ENCODE data around the gene ALK. TPM values are rescaled to one million over a fixed set of nuclear protein-coding genes. Genes with fewer than 3 reads are reported as not detected.

The ALK gene
- total RNA-seq, 4 donors from 2014 or later = 0.83 to 1.6 (median 1.2) TPM

DNA sequence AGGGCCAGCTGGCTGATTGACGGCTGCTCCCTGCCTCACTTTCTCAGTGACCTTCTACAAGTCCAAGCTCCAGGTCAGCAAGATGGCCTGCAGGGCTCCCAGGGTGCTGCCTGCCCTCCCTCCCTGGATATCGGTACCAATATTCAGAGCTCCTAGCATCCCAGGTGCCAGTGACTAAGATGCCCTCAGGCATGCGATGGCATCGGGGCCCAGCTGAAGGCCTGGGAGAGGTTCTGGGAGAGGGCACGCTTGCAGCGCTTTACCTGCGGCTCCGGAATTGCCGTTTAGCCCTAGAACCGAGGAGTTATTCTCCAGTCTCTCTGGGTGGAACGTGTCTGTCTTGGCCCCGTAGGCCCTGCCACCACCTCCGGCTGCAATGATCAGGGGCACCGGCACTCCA is 689.3 kb downstream of the ALK start:
- peaks cover 0 to 38% (median 0%) of the 10 kb centered on the region in 4 donors for H3K27me3 ChIP-seq
- no peaks in the 10 kb centered on the region for H3K9me3 ChIP-seq
- no peak for DNase-seq (ENCODE audit: extremely low spot score)
- no peak overlapping the region for H3K4me3 ChIP-seq
- no peak overlapping the region for H3K27ac ChIP-seq (replicated peaks in 1 of 4)
- TF ChIP-seq POLR2AphosphoS5 (IDR thresholded peaks at IDR 0.05) (no peak), EP300 (IDR thresholded peaks at IDR 0.05) (no peak), POLR2A (IDR thresholded peaks at IDR 0.05; ENCODE audit: low read depth) (no peak)
- TF ChIP-seq, protein P1, sequence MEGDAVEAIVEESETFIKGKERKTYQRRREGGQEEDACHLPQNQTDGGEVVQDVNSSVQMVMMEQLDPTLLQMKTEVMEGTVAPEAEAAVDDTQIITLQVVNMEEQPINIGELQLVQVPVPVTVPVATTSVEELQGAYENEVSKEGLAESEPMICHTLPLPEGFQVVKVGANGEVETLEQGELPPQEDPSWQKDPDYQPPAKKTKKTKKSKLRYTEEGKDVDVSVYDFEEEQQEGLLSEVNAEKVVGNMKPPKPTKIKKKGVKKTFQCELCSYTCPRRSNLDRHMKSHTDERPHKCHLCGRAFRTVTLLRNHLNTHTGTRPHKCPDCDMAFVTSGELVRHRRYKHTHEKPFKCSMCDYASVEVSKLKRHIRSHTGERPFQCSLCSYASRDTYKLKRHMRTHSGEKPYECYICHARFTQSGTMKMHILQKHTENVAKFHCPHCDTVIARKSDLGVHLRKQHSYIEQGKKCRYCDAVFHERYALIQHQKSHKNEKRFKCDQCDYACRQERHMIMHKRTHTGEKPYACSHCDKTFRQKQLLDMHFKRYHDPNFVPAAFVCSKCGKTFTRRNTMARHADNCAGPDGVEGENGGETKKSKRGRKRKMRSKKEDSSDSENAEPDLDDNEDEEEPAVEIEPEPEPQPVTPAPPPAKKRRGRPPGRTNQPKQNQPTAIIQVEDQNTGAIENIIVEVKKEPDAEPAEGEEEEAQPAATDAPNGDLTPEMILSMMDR (IDR thresholded peaks at IDR 0.05) = no peak
- intact Hi-C loops (cut with DNase I) = no loop called here
- H3K36me3 ChIP-seq = no peaks in the 10 kb centered on the region
- H3K4me1 ChIP-seq = no peaks in the 10 kb centered on the region
- 97% methylated on average over 5 of the region's 14 CpGs for WGBS

GRCh38 chr2:29229640-29230039 is 691.7 kb downstream of the ALK start:
- intact Hi-C loops (cut with DNase I) = no loop called here
- no peak for DNase-seq (ENCODE audit: extremely low spot score)
- Histone ChIP-seq H3K4me3 (no peak overlapping the region), H3K9me3 (no peaks in the 10 kb centered on the region), H3K27me3 (peaks cover 0 to 54% (median 0%) of the 10 kb centered on the region in 4 donors), H3K27ac (replicated peaks in 1 of 4) (no peak overlapping the region), H3K4me1 (peaks cover 0 to 2% (median 0%) of the 10 kb centered on the region in 4 donors), H3K36me3 (no peaks in the 10 kb centered on the region)
- WGBS = 84% methylated on average over 9 of the region's 9 CpGs
- TF ChIP-seq POLR2A (IDR thresholded peaks at IDR 0.05; ENCODE audit: low read depth) (no peak), POLR2AphosphoS5 (IDR thresholded peaks at IDR 0.05) (no peak), EP300 (IDR thresholded peaks at IDR 0.05) (no peak)
- TF ChIP-seq, protein P1 (IDR thresholded peaks at IDR 0.05) = no peak

GRCh38 chr2:29228947-29229346 is 692.4 kb downstream of the ALK start:
- Histone ChIP-seq H3K9me3 (no peaks in the 10 kb centered on the region), H3K4me1 (peaks cover 0 to 9% (median 0%) of the 10 kb centered on the region in 4 donors), H3K27me3 (peaks cover 0 to 54% (median 0%) of the 10 kb centered on the region in 4 donors), H3K4me3 (no peak overlapping the region), H3K27ac (replicated peaks in 1 of 4) (no peak overlapping the region), H3K36me3 (no peaks in the 10 kb centered on the region)
- DNase-seq (ENCODE audit: extremely low spot score) = no peak
- intact Hi-C loops (cut with DNase I) = no loop called here
- WGBS = 73% methylated on average over 5 of the region's 9 CpGs
- TF ChIP-seq POLR2A (IDR thresholded peaks at IDR 0.05; ENCODE audit: low read depth) = no peak
- TF ChIP-seq, protein P1 (IDR thresholded peaks at IDR 0.05) = no peak
- TF ChIP-seq POLR2AphosphoS5 (IDR thresholded peaks at IDR 0.05) = no peak
- no peak for TF ChIP-seq EP300 (IDR thresholded peaks at IDR 0.05)

DNA sequence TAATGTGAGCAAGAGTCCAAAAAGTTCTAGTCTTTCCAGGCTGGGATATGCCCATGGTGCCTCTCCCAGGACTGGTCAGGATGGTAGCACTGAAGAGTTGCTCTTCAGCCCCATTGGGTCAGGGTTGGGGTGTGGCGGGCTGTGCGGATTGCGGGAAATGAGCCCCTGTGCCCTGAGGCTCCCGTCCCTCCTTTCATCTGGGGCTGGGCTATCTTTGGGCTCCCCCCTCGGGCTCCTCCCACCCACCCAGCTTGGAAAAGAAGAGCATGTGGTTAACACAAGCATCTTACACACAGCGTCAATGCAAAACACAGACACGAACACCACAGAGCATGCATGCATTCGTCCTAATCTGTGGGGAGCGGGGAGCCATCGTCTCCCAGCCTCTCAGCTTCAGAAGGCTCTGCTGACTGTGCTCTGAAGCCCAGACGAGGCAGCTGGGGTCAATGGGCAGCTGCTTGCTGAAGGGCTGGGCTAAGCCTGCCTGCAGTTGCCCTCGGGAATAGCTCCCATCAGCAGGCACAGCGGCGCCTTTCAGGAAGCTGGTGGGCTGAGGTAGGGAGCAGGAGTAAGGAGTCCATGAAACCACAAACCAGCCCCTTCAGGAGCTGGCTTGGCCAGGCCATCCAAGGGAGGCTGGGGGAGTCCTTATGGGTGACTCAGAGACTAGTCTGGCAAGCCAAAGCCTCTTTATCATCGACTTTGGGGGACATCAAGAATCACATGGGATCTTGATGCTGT is 693.3 kb downstream of the ALK start:
- TF ChIP-seq EP300 (IDR thresholded peaks at IDR 0.05) (no peak), POLR2A (IDR thresholded peaks at IDR 0.05; ENCODE audit: low read depth) (no peak), POLR2AphosphoS5 (IDR thresholded peaks at IDR 0.05) (no peak)
- TF ChIP-seq, protein P1 (IDR thresholded peaks at IDR 0.05) = no peak
- Histone ChIP-seq H3K36me3 (no peaks in the 10 kb centered on the region), H3K27ac (replicated peaks in 1 of 4) (no peak overlapping the region), H3K4me3 (no peak overlapping the region), H3K27me3 (peaks cover 0 to 54% (median 0%) of the 10 kb centered on the region in 4 donors), H3K9me3 (no peaks in the 10 kb centered on the region), H3K4me1 (peaks cover 0 to 10% (median 0%) of the 10 kb centered on the region in 4 donors)
- WGBS = 73% methylated on average over 8 of the region's 15 CpGs
- intact Hi-C loops (cut with DNase I) = no loop called here
- no peak for DNase-seq (ENCODE audit: extremely low spot score)

All from esophagus muscularis mucosa (tissue), 4 donors.